ENCODE results near the gene BICD2.

Gene BICD2

GRCh38 chr9:92712767-92713166 lies 51.9 kb downstream of the BICD2 start:
- no peak for DNase-seq

- DNase-seq: no peak
Observed at GRCh38 chr9:92711844-92712243, 52.8 kb downstream of the BICD2 start.

- no peak for DNase-seq
Observed at GRCh38 chr9:92711146-92711545, 53.5 kb downstream of the BICD2 start.

- DNase-seq: no peak
Observed at GRCh38 chr9:92710368-92710767, 54.3 kb downstream of the BICD2 start.

- no peak for DNase-seq
Observed at GRCh38 chr9:92709954-92710353, 54.7 kb downstream of the BICD2 start.

- DNase-seq: no peak
Observed at GRCh38 chr9:92709240-92709639, 55.4 kb downstream of the BICD2 start.

GRCh38 chr9:92707530-92707929 lies 57.1 kb downstream of the BICD2 start:
- DNase-seq: no peak

- peak in 1 of 2 donors; percentile 18 for DNase-seq
Observed at GRCh38 chr9:92706218-92706940, 58.3 kb downstream of the BICD2 start.

- DNase-seq: no peak
Observed at GRCh38 chr9:92704528-92704927, 60.1 kb downstream of the BICD2 start.

GRCh38 chr9:92696619-92697018 lies 68.0 kb downstream of the BICD2 start:
- DNase-seq: no peak

GRCh38 chr9:92686954-92687353 lies 77.7 kb downstream of the BICD2 start:
- DNase-seq: no peak

- no peak for DNase-seq
Observed at GRCh38 chr9:92685022-92685421, 79.6 kb downstream of the BICD2 start.

- DNase-seq: no peak
Observed at GRCh38 chr9:92682269-92682668, 82.4 kb downstream of the BICD2 start.

GRCh38 chr9:92680166-92681119 lies 84.2 kb downstream of the BICD2 start:
- DNase-seq: no peak

GRCh38 chr9:92679413-92680165 lies 85.0 kb downstream of the BICD2 start:
- DNase-seq: no peak

GRCh38 chr9:92671323-92671722 lies 93.3 kb downstream of the BICD2 start:
- no peak for DNase-seq

GRCh38 chr9:92669890-92670708 lies 94.5 kb downstream of the BICD2 start, which contains the start of gene IPPK:
Gene IPPK, minus strand, starts transcription at chr9:92670131. Its CDS starts 143 bp downstream, at chr9:92669988.
- DNase-seq: peak; percentile 97 to 98

- DNase-seq: peak in 1 of 2 donors; percentile 31
Observed at GRCh38 chr9:92669527-92669889, 95.1 kb downstream of the BICD2 start.

- DNase-seq: peak; percentile 52 to 55
Observed at GRCh38 chr9:92668746-92669526, 95.7 kb downstream of the BICD2 start.

GRCh38 chr9:92666912-92667532 lies 97.6 kb downstream of the BICD2 start:
- no peak for DNase-seq

GRCh38 chr9:92666236-92666635 lies 98.4 kb downstream of the BICD2 start:
- DNase-seq: no peak

Data from activated CD4-positive, alpha-beta T cell treated with anti-CD3 and anti-CD28 coated beads for 4 hours (primary cell).